Measurements from ENCODE around the gene PHIP.

PHIP gene

DNA sequence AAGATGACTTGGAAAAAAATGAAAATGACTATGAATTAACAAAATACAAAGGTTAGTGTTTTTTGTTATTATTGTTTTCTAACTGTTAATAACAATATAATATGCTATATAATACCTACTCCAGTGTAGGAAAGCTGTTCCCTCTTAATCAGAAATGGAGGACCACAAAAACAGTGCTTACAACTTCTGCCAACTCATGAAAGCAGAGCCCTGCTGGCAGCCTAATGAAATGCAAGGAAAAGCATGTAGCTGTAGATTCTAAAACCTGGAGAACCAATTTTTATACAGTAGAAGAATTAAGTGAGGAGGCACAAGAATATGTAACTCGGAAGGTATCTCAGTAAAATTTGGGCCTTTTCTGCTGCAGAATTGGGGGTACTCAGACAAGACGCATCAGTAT is 29.4 kb downstream of the PHIP start:
- FAIRE-seq (no peak), DNase-seq (ENCODE audit: insufficient read length, low spot score) (peak; percentile 2)
- no peak for TF ChIP-seq POLR2A (IDR thresholded peaks at IDR 0.05; ENCODE audit: low read depth, low read length)

DNA sequence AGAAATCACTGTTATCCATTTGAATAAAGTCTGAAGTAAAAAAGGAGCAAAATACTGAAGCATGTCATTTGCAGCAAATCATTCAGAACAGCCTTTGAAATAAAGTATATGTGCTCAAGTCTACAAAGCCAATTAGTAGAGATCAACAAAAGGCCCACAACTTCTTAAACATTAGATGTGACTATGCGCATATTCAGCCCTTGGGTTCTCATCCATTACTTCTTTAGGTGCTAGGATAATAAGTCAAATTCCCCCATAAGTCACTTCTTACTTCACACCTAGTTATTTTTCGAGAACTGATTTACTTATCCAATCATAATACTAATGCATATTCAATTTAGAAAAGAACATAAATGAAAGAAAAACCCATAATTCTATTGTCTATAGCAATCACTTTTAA is 31.0 kb downstream of the PHIP start:
- no peak for TF ChIP-seq POLR2A (IDR thresholded peaks at IDR 0.05; ENCODE audit: low read depth, low read length)
- FAIRE-seq (no peak), DNase-seq (ENCODE audit: insufficient read length, low spot score) (no peak)

GRCh38 chr6:79045966-79046365 is 32.1 kb downstream of the PHIP start:
- FAIRE-seq (peak; percentile 11), DNase-seq (ENCODE audit: insufficient read length, low spot score) (no peak)
- TF ChIP-seq POLR2A (IDR thresholded peaks at IDR 0.05; ENCODE audit: low read depth, low read length), result no peak

- no peak for DNase-seq (ENCODE audit: insufficient read length, low spot score)
- no peak for FAIRE-seq
- TF ChIP-seq POLR2A (IDR thresholded peaks at IDR 0.05; ENCODE audit: low read depth, low read length), result no peak
Observed at GRCh38 chr6:79042799-79043126, 35.3 kb downstream of the PHIP start.

DNA sequence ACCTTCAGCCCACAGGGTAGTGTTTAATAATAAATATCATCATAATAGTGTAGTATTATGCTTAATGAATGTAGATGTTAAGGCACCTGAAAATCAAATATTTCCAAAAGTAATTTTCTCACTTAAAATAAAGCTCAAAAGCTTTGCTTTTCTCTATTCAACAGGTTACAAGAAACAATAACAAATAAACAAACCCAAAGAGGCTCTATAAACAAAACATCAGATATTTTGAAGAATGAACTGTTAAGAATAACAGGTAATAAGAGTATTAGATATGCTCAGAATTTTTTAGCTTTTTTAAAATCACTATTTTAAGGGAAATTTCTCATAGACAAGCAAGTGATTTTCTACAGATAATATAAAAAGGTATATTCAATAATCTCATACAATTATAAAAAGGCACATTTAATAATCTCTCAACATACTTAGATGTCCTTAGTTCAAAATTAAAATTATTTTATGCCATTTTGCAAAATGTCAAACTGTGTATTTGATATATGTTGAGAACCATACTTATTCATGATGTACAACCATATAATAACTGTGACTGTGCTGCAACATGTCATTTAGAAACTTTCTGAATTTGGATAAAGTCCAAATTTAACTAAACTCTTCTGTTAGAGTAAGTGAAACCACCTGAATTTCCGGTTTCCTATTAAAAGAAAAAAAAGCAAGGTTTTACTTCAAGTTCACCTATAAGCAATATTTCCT is 35.8 kb downstream of the PHIP start:
- no peak for DNase-seq (ENCODE audit: insufficient read length, low spot score)
- TF ChIP-seq POLR2A (IDR thresholded peaks at IDR 0.05; ENCODE audit: low read depth, low read length), result no peak
- no peak for FAIRE-seq

GRCh38 chr6:79040083-79040482 is 38.0 kb downstream of the PHIP start:
- DNase-seq (ENCODE audit: insufficient read length, low spot score), result no peak
- FAIRE-seq, result no peak
- TF ChIP-seq POLR2A (IDR thresholded peaks at IDR 0.05; ENCODE audit: low read depth, low read length), result no peak

- TF ChIP-seq POLR2A (IDR thresholded peaks at IDR 0.05; ENCODE audit: low read depth, low read length), result no peak
- DNase-seq (ENCODE audit: insufficient read length, low spot score) (no peak), FAIRE-seq (no peak)
Observed at GRCh38 chr6:79038061-79038460, 40.0 kb downstream of the PHIP start.

- TF ChIP-seq POLR2A (IDR thresholded peaks at IDR 0.05; ENCODE audit: low read depth, low read length), result no peak
- no peak for DNase-seq (ENCODE audit: insufficient read length, low spot score)
- FAIRE-seq, result no peak
Observed at GRCh38 chr6:79034865-79035264, 43.2 kb downstream of the PHIP start.

- no peak for FAIRE-seq
Observed at GRCh38 chr6:79033279-79033678, 44.8 kb downstream of the PHIP start.

GRCh38 chr6:79031821-79032590 is 46.0 kb downstream of the PHIP start:
- DNase-seq (ENCODE audit: insufficient read length, low spot score) (no peak), FAIRE-seq (no peak)
- no peak for TF ChIP-seq POLR2A (IDR thresholded peaks at IDR 0.05; ENCODE audit: low read depth, low read length)

More at GRCh38 chr6:79033279-79033678, 44.8 kb downstream of the PHIP start:
- no peak for DNase-seq (ENCODE audit: insufficient read length, low spot score)
- TF ChIP-seq POLR2A (IDR thresholded peaks at IDR 0.05; ENCODE audit: low read depth, low read length), result no peak

DNA sequence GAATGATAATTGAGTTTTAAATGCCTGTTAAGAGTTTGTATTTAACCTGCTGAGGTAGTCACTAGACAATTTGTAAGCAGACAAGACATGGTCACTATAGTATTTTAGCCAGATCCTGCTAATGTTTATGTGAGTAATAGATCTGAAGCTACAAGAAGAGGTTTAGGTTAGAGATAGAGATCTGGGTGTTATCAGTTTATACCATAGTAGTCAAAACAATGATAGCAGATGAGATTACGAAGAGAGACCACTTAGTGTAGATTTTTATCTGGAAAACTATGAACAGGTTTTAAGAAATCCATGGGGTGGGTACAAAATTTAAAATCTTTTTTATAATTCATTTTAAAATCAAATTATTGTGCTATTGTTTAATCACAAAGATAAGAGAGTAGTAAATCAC is 47.5 kb downstream of the PHIP start:
- TF ChIP-seq POLR2A (IDR thresholded peaks at IDR 0.05; ENCODE audit: low read depth, low read length), result no peak
- DNase-seq (ENCODE audit: insufficient read length, low spot score) (no peak), FAIRE-seq (no peak)

- no peak for TF ChIP-seq POLR2A (IDR thresholded peaks at IDR 0.05; ENCODE audit: low read depth, low read length)
- DNase-seq (ENCODE audit: insufficient read length, low spot score), result no peak
- no peak for FAIRE-seq
Observed at GRCh38 chr6:79030023-79030422, 48.0 kb downstream of the PHIP start.

DNA sequence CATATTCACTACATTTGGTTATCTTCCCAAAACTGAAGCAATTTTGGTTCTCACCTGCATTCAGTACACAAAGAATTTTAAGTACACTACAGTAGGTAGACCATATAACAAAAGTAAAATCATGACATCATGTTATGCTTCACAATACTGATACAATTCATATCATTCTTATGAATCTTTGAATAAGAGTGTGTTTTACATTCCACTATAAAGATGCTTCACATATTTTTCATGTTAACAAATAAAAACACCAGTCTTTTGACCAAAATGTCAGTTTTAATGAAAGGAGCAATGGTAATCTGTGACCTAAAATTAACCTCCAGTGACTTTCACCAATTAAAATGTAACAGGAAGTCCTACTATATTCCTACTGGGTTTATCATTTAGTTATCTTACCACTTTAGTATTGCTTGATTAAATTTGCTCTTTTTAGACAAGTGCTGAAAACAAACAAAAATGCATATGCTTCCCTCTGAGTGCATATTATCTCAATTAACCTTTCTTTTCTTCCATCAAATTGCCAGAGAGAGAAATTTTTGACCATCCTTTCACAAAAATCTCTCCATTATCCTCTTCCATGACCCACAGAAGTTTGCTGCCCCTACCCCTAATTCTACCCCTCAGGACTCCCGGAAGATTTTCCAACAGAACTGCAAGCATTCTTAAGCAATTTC is 49.3 kb downstream of the PHIP start:
- DNase-seq (ENCODE audit: insufficient read length, low spot score) (no peak), FAIRE-seq (no peak)

DNA sequence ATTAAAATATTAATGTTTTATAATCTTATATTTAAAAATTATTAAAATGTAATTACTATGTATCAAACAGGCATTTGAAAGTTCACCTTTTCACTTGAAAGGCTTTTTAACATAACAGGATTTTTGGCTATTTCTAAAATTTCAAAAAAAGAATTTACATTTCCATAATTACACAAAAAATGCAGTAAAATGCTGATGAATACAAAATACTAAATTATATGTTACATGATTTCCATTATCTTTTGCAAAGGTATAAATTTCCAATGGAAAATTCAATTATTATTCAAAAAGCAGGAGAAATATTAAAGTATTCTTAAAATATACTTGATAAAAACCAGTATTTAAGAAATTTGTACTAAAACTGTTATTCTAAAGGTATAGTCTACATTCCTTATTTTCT is 66.1 kb downstream of the PHIP start:
- FAIRE-seq (no peak), DNase-seq (ENCODE audit: insufficient read length, low spot score) (no peak)
- no peak for TF ChIP-seq POLR2A (IDR thresholded peaks at IDR 0.05; ENCODE audit: low read depth, low read length)

More for the DNA sequence above, 49.3 kb downstream of the PHIP start:
- no peak for TF ChIP-seq POLR2A (IDR thresholded peaks at IDR 0.05; ENCODE audit: low read depth, low read length)
